H1 (cell line): ENCODE results near the gene ZNF473. TPM values are rescaled to one million over a fixed set of nuclear protein-coding genes. Genes with fewer than 3 reads are reported as not detected.

Source experiments
- CTCF ChIA-PET: fragments of 300-600 bp; sonication (Branson Sonifier 250); formaldehyde crosslinking; loops from one replicate; lab custom pipeline; 2021; ENCODE audit not compliant: partially characterized antibody; lab: Charles Lee
- POLR2A ChIA-PET: fragments of 300-600 bp; sonication (Branson Sonifier 250); formaldehyde crosslinking; loops from one replicate; lab custom pipeline; 2021; ENCODE audit warnings: inconsistent platforms; ENCODE audit not compliant: partially characterized antibody; lab: Charles Lee
- DNase-seq, 2 experiments: peaks; one replicate each; pipeline versions ENCODE4 v3.0.0 to v3.0.0-alpha.2; 2010 to 2022; ENCODE audit warnings: low spot score in 2 of 2, low read depth in 1 of 2, mixed read lengths in 1 of 2
- FAIRE-seq: peaks from 2 replicates; lab custom pipeline; 2011; peaks lifted over from hg19 to GRCh38; lab: Jason Lieb, UNC
- H2AFZ ChIP-seq: 2 replicates; pipeline ENCODE4 v1.8.1; 2012; ENCODE audit warnings: low read length, inconsistent platforms
- H2AK5ac ChIP-seq: 2 replicates; pipeline ENCODE4 v1.6.1; 2013; ENCODE audit warnings: low read depth, low read length
- H2BK120ac ChIP-seq: replicated peaks from 2 replicates; pipeline ENCODE3; 2013; ENCODE audit warnings: low read depth, low read length, inconsistent platforms
- H2BK12ac ChIP-seq: 2 replicates; pipeline ENCODE4 v1.6.1; 2013; ENCODE audit warnings: low read depth, low read length
- H2BK15ac ChIP-seq: 2 replicates; pipeline ENCODE4 v1.6.1; 2013; ENCODE audit warnings: low read length
- H2BK20ac ChIP-seq: 2 replicates; pipeline ENCODE4 v1.6.1; 2013; ENCODE audit warnings: low read length
- H2BK5ac ChIP-seq: 2 replicates; pipeline ENCODE4 v1.6.1; 2013; ENCODE audit warnings: low read depth, low read length
- H3K14ac ChIP-seq: 2 replicates; pipeline ENCODE4 v1.6.1; 2013; ENCODE audit warnings: inconsistent platforms; ENCODE audit not compliant: insufficient read length
- H3K18ac ChIP-seq: 2 replicates; pipeline ENCODE4 v1.6.1; 2013; ENCODE audit warnings: low read length; ENCODE audit errors: extremely low read depth
- H3K23ac ChIP-seq: 2 replicates; pipeline ENCODE4 v1.6.1; 2013; ENCODE audit warnings: inconsistent platforms; ENCODE audit not compliant: insufficient read length
- H3K23me2 ChIP-seq: 2 replicates; pipeline ENCODE4 v1.6.1; 2013; ENCODE audit warnings: low read depth, low read length
- H3K27ac ChIP-seq: 2 replicates; pipeline ENCODE4 v1.6.1; 2011; ENCODE audit warnings: low read depth, low read length, inconsistent platforms
- H3K27me3 ChIP-seq, 4 experiments: replicated peaks in 1 of 4; 1 replicate in 1 of 4; 2 replicates in 3 of 4; pipeline versions ENCODE4 v1.6.1 to v1.8.1; 2011 to 2013; ENCODE audit warnings: low read length in 3 of 4, mild to moderate bottlenecking in 3 of 4, inconsistent platforms in 2 of 4, mixed read lengths in 2 of 4, moderate library complexity in 1 of 4; ENCODE audit not compliant: control insufficient read depth in 3 of 4, insufficient read depth in 3 of 4; ENCODE audit errors: extremely low read depth in 1 of 4
- H3K36me3 ChIP-seq, 4 experiments: 2 replicates each; pipeline versions ENCODE4 v1.6.1 to v1.8.1; 2011 to 2013; ENCODE audit warnings: mild to moderate bottlenecking in 4 of 4, low read length in 3 of 4, moderate library complexity in 2 of 4, control low read depth in 1 of 4, inconsistent platforms in 1 of 4; ENCODE audit not compliant: insufficient read depth in 4 of 4, control insufficient read depth in 2 of 4
- H3K4ac ChIP-seq: replicated peaks from 2 replicates; pipeline ENCODE3; 2013; ENCODE audit warnings: low read length, low read depth, mixed read lengths, inconsistent platforms; ENCODE audit not compliant: insufficient read length
- H3K4me1 ChIP-seq, 4 experiments: replicated peaks in 1 of 4; 1 replicate in 1 of 4; 2 replicates in 3 of 4; pipeline versions ENCODE4 v1.6.1 to v1.8.1; 2011 to 2013; ENCODE audit warnings: low read length in 3 of 4, inconsistent platforms in 2 of 4, mixed read lengths in 1 of 4; ENCODE audit not compliant: insufficient read depth in 4 of 4, control insufficient read depth in 3 of 4
- H3K4me2 ChIP-seq, 2 experiments: 2 replicates each; pipeline versions ENCODE4 v1.6.1 to v1.8.1; 2011 to 2013; ENCODE audit warnings: low read depth in 2 of 2, low read length in 2 of 2, control low read depth in 1 of 2, inconsistent platforms in 1 of 2, mild to moderate bottlenecking in 1 of 2; ENCODE audit not compliant: insufficient read depth in 1 of 2
- H3K4me3 ChIP-seq, 4 experiments: fragments of 200-600, 300-600 bp in 1 of 4; sonication (generic), shearing (Covaris generic), sonication (Bioruptor Twin) in 1 of 4; 2 replicates each; pipeline versions ENCODE4 v1.5.1 to v1.8.1; 2011 to 2016; ENCODE audit warnings: low read length in 4 of 4, low read depth in 3 of 4, control low read depth in 2 of 4, inconsistent platforms in 2 of 4, mild to moderate bottlenecking in 2 of 4, mixed read lengths in 1 of 4, moderate library complexity in 1 of 4; ENCODE audit not compliant: insufficient read depth in 2 of 4; ENCODE audit errors: extremely low read depth in 1 of 4
- H3K56ac ChIP-seq: replicated peaks from 2 replicates; pipeline ENCODE3; 2013; ENCODE audit warnings: low read depth, mild to moderate bottlenecking, mixed read lengths, low read length, inconsistent platforms; ENCODE audit not compliant: insufficient read length
- H3K79me1 ChIP-seq: 2 replicates; pipeline ENCODE4 v1.6.1; 2013; ENCODE audit warnings: low read depth, low read length, control low read depth
- H3K79me2 ChIP-seq, 2 experiments: 2 replicates each; pipeline versions ENCODE4 v1.6.1 to v1.8.1; 2012 to 2013; ENCODE audit warnings: low read length in 2 of 2, mild to moderate bottlenecking in 2 of 2, inconsistent platforms in 1 of 2; ENCODE audit not compliant: insufficient read depth in 2 of 2, control insufficient read depth in 1 of 2
- H3K9ac ChIP-seq, 4 experiments: replicated peaks in 1 of 4; 1 replicate in 1 of 4; 2 replicates in 3 of 4; pipeline versions ENCODE4 v1.6.1 to v1.8.1; 2011 to 2013; ENCODE audit warnings: low read depth in 3 of 4, low read length in 3 of 4, control low read depth in 2 of 4, mild to moderate bottlenecking in 2 of 4, moderate library complexity in 2 of 4, inconsistent platforms in 1 of 4; ENCODE audit errors: extremely low read depth in 1 of 4
- H3K9me3 ChIP-seq, 2 experiments: 2 replicates each; pipeline versions ENCODE4 v1.6.1 to v1.8.1; 2012 to 2013; ENCODE audit warnings: mild to moderate bottlenecking in 2 of 2, moderate library complexity in 2 of 2, control low read depth in 1 of 2, inconsistent platforms in 1 of 2, low read depth in 1 of 2, low read length in 1 of 2, mixed read lengths in 1 of 2; ENCODE audit not compliant: insufficient read depth in 2 of 2
- H4K20me1 ChIP-seq, 2 experiments: replicated peaks in 1 of 2; 2 replicates each; pipeline versions ENCODE3 to v1.8.1; 2011 to 2013; ENCODE audit warnings: inconsistent platforms in 2 of 2, low read length in 2 of 2, mild to moderate bottlenecking in 1 of 2; ENCODE audit not compliant: insufficient read depth in 2 of 2, control insufficient read depth in 1 of 2
- H4K5ac ChIP-seq: 2 replicates; pipeline ENCODE4 v1.6.1; 2013; ENCODE audit warnings: low read length, low read depth, mixed read lengths, inconsistent platforms; ENCODE audit not compliant: insufficient read length
- H4K8ac ChIP-seq: 2 replicates; pipeline ENCODE4 v1.8.0; 2013; ENCODE audit warnings: mild to moderate bottlenecking, moderate library complexity, low read length, inconsistent platforms; ENCODE audit not compliant: insufficient read depth; ENCODE audit errors: extremely low read depth
- H4K91ac ChIP-seq: replicated peaks from 2 replicates; pipeline ENCODE3; 2013; ENCODE audit warnings: low read length, mixed read lengths, inconsistent platforms; ENCODE audit not compliant: insufficient read length
- CHD2 ChIP-seq: IDR thresholded peaks from 2 replicates; pipeline ENCODE4 v1.6.1; 2012; ENCODE audit warnings: low read length, improper control_type of control experiment
- KDM4A ChIP-seq: IDR thresholded peaks from one replicate; pipeline ENCODE4 v1.7.1; 2012; ENCODE audit warnings: low read depth, mild to moderate bottlenecking, moderate library complexity, low read length, inconsistent platforms; ENCODE audit not compliant: severe bottlenecking
- RNF2 ChIP-seq: fragments of 200-900, 300-1000 bp; sonication (generic); IDR thresholded peaks from 2 replicates; pipeline ENCODE4 v1.7.1; 2016; ENCODE audit warnings: borderline replicate concordance, low read depth, mild to moderate bottlenecking, antibody characterized with exemption, low read length; ENCODE audit not compliant: poor library complexity, severe bottlenecking; ENCODE audit errors: missing control alignments
- SIN3A ChIP-seq, 2 experiments: IDR thresholded peaks in 1 of 2; conservative IDR thresholded peaks in 1 of 2; 2 replicates each; pipeline ENCODE4 v1.6.1; 2011 to 2012; ENCODE audit warnings: low read length in 2 of 2, improper control_type of control experiment in 1 of 2, low read depth in 1 of 2, mild to moderate bottlenecking in 1 of 2
- SIX5 ChIP-seq: IDR thresholded peaks from 2 replicates; pipeline ENCODE4 v1.6.1; 2011; ENCODE audit warnings: mild to moderate bottlenecking, low read depth, low read length
- SUZ12 ChIP-seq: fragments of 200-600 bp; sonication (generic); IDR thresholded peaks from 2 replicates; pipeline ENCODE4 v1.6.1; 2012; ENCODE audit warnings: mild to moderate bottlenecking, inconsistent platforms, low read length, moderate library complexity, mixed read lengths
- TAF1 ChIP-seq: IDR thresholded peaks from 2 replicates; pipeline ENCODE4 v1.6.1; 2011; ENCODE audit warnings: mild to moderate bottlenecking, low read depth, low read length
- TEAD4 ChIP-seq: IDR thresholded peaks from 2 replicates; pipeline ENCODE4 v1.6.1; 2012; ENCODE audit warnings: low read depth, low read length, inconsistent platforms, mixed read lengths
- WGBS, 2 experiments: shearing (Covaris generic) in 1 of 2; methylation state at CpG; one replicate each; pipeline versions ENCODE4 v1.1.6 to v1.1.7; 2013 to 2015; ENCODE audit warnings: low lambda C conversion rate in 2 of 2, mixed read lengths in 2 of 2, inconsistent platforms in 1 of 2, low coverage in 1 of 2, missing lambda C conversion rate in 1 of 2; ENCODE audit not compliant: insufficient replicate concordance in 2 of 2, insufficient coverage in 1 of 2, insufficient read length in 1 of 2; ENCODE audit errors: extremely low coverage in 1 of 2, missing lambda C conversion rate in 1 of 2; 5-methylcytosine and 5-hydroxymethylcytosine counted together
- polyA plus RNA-seq, 7 experiments: library from polyadenylated mRNA; depleted of rRNA in 3 of 7; stranded (reverse) in 5 of 7; unstranded in 2 of 7; fragments of >200 nt in 5 of 7; fragments of 200-250 nt in 2 of 7; gene quantifications; 1 replicate in 5 of 7; 2 replicates in 1 of 7; 4 replicates in 1 of 7; pipeline versions ENCODE4 v1.2.1 to v1.2.3, GENCODE V29; 2011 to 2013; ENCODE audit warnings: missing spikeins in 2 of 7, mixed read lengths in 2 of 7
- total RNA-seq: library from RNA; stranded (reverse); fragmentation: NEBNext Ultra II Directional; extraction: Animal tissue kit (Norgen Biotek cat#: 25700); gene quantifications from 2 replicates; pipeline ENCODE4 v1.2.1, GENCODE V29; 2021
- TF ChIP-seq, protein P1 (sequence below), 3 experiments: IDR thresholded peaks; 1 replicate in 2 of 3; 2 replicates in 1 of 3; pipeline versions ENCODE4 v1.5.1 to v1.6.1; 2011; ENCODE audit warnings: low read length in 3 of 3, mild to moderate bottlenecking in 3 of 3, inconsistent platforms in 2 of 3, low read depth in 1 of 3, moderate library complexity in 1 of 3; ENCODE audit not compliant: insufficient read depth in 1 of 3; ENCODE audit errors: control extremely low read depth in 1 of 3

The ZNF473 gene
- total and polyA plus RNA-seq, 2 of the 8 experiments (the other 6 are each of a cell fraction or from before 2014, with no cell fraction given), result 5.2 to 11.7 TPM

DNA sequence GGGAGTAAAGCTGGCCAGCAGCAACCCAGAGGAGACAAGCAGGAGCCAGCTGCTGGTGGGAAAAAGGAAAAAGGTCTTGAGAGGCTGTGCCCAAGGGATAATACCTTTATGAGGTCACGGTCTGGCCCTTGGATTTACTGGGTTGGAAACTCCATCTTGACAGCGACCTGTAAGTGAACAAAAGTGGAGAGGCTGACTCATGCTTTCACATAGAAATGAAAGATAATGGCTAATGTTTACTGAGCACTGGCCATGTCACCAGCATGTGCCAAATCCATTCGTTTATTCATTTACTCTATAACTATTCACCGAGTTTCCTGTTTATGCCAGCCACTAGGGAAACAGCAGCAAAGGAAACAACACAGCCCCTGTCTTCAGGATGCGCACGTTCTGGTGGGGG lies 5.3 kb upstream of the ZNF473 start:
- no peaks in the 10 kb centered on the region for H3K27me3 ChIP-seq
- peaks cover 0 to 10% (median 5%) of the 10 kb centered on the region in 4 experiments; a peak in 3 of 8 replicates for H3K36me3 ChIP-seq
- peaks cover 3 to 7% of the 10 kb centered on the region in 2 experiments; a peak in 2 of 4 replicates for H3K79me2 ChIP-seq
- H3K9me3 ChIP-seq, result no peaks in the 10 kb centered on the region
- H3K14ac ChIP-seq, result no peak overlapping the region
- no peaks in the 10 kb centered on the region; the same call in 1 of the 2 replicates for H3K79me1 ChIP-seq
- no peak overlapping the region for H2BK12ac ChIP-seq
- no peak overlapping the region for H2BK20ac ChIP-seq
- no peak for FAIRE-seq
- H3K9ac ChIP-seq, result no peak overlapping the region
- H2BK120ac ChIP-seq, result no peak overlapping the region
- H4K91ac ChIP-seq, result no peak overlapping the region
- H2AFZ ChIP-seq, result no peak overlapping the region
- no peak overlapping the region for H2AK5ac ChIP-seq
- H3K56ac ChIP-seq, result no peak overlapping the region
- H3K4ac ChIP-seq, result no peak overlapping the region
- H3K4me3 ChIP-seq, result no peak overlapping the region
- H3K27ac ChIP-seq, result no peak overlapping the region
- no peak for DNase-seq
- no peak overlapping the region for H3K4me2 ChIP-seq
- H3K4me1 ChIP-seq, result peaks cover 0 to 6% (median 0%) of the 10 kb centered on the region in 4 experiments; a peak in 2 of 7 replicates
- no peak overlapping the region for H4K8ac ChIP-seq
- H3K18ac ChIP-seq, result no peak overlapping the region
- WGBS, 2 experiments, result 97% methylated on average over 6 of the region's 6 CpGs; no CpG with 5 or more reads in 1 of the 2 experiments
- POLR2A ChIA-PET, result interaction anchor here (0.9 to 1.4 kb wide), 3 partner anchors 11 to 91 kb away, joined by 3 read pairs; partner anchors contain the start of gene NUP62
- no peak overlapping the region for H3K23ac ChIP-seq
- peaks cover 6% of the 10 kb centered on the region; the same call in 1 of the 2 replicates for H3K23me2 ChIP-seq
- no peak overlapping the region for H2BK15ac ChIP-seq
- H4K5ac ChIP-seq, result no peak overlapping the region
- peaks cover 0 to 2% of the 10 kb centered on the region in 2 experiments for H4K20me1 ChIP-seq
- CTCF ChIA-PET, result no interaction called here
- no peak overlapping the region for H2BK5ac ChIP-seq
- no peak for TF ChIP-seq TAF1
- TF ChIP-seq CHD2, result no peak
- TF ChIP-seq SIN3A (conservative IDR thresholded peaks at IDR 0.05 in 1 of 2, IDR thresholded peaks at IDR 0.05 in 1 of 2; ENCODE audit: low read depth in 1 of 2, low read length in 2 of 2), result no peak
- TF ChIP-seq KDM4A, result no peak
- TF ChIP-seq, protein P1, sequence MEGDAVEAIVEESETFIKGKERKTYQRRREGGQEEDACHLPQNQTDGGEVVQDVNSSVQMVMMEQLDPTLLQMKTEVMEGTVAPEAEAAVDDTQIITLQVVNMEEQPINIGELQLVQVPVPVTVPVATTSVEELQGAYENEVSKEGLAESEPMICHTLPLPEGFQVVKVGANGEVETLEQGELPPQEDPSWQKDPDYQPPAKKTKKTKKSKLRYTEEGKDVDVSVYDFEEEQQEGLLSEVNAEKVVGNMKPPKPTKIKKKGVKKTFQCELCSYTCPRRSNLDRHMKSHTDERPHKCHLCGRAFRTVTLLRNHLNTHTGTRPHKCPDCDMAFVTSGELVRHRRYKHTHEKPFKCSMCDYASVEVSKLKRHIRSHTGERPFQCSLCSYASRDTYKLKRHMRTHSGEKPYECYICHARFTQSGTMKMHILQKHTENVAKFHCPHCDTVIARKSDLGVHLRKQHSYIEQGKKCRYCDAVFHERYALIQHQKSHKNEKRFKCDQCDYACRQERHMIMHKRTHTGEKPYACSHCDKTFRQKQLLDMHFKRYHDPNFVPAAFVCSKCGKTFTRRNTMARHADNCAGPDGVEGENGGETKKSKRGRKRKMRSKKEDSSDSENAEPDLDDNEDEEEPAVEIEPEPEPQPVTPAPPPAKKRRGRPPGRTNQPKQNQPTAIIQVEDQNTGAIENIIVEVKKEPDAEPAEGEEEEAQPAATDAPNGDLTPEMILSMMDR (IDR thresholded peaks at IDR 0.05; ENCODE audit: control extremely low read depth in 1 of 3, insufficient read depth in 1 of 3, low read depth in 1 of 3, low read length in 3 of 3), result no peak
- no peak for TF ChIP-seq RNF2
- no peak for TF ChIP-seq TEAD4
- no peak for TF ChIP-seq SIX5
- no peak for TF ChIP-seq SUZ12
